ENCODE measurements around the gene SDF4. TPM values are rescaled to one million over a fixed set of nuclear protein-coding genes. Genes with fewer than 3 reads are reported as not detected.
A peak's percentile ranks its signal among the peaks of the same experiment; 100 is the strongest.

Gene SDF4
- total RNA-seq, 4 donors from 2014 or later: 57.5 to 87.6 (median 73.1) TPM

GRCh38 chr1:1179983-1180861 is 51.6 kb downstream of the SDF4 start:
- Histone ChIP-seq H3K9me3 (no peaks in the 10 kb centered on the region), H3K27me3 (peaks cover 64% of the 10 kb centered on the region), H3K4me1 (no peaks in the 10 kb centered on the region), H3K36me3 (no peaks in the 10 kb centered on the region), H3K27ac (no peak overlapping the region), H3K4me3 (no peak overlapping the region)
- 67% methylated on average over 3 of the region's 51 CpGs for WGBS
- DNase-seq (ENCODE audit: low spot score in 2 of 2): peak in 1 of 2 donors; percentile 59
- TF ChIP-seq POLR2AphosphoS5 (IDR thresholded peaks at IDR 0.05) (no peak), CTCF (IDR thresholded peaks at IDR 0.05) (no peak), EP300 (IDR thresholded peaks at IDR 0.05) (no peak), POLR2A (IDR thresholded peaks at IDR 0.05) (no peak)

GRCh38 chr1:1179346-1179982 is 52.3 kb downstream of the SDF4 start:
- no peak for TF ChIP-seq POLR2AphosphoS5 (IDR thresholded peaks at IDR 0.05)
- TF ChIP-seq CTCF (IDR thresholded peaks at IDR 0.05): no peak
- no peak for TF ChIP-seq POLR2A (IDR thresholded peaks at IDR 0.05)
- no peak for TF ChIP-seq EP300 (IDR thresholded peaks at IDR 0.05)
- Histone ChIP-seq H3K27me3 (peaks cover 65% of the 10 kb centered on the region), H3K4me1 (no peaks in the 10 kb centered on the region), H3K27ac (no peak overlapping the region), H3K9me3 (no peaks in the 10 kb centered on the region), H3K4me3 (no peak overlapping the region), H3K36me3 (no peaks in the 10 kb centered on the region)
- no peak for DNase-seq (ENCODE audit: low spot score in 2 of 2)
- WGBS: no CpG with 5 or more reads among the region's 25 CpGs

- Histone ChIP-seq H3K36me3 (no peaks in the 10 kb centered on the region), H3K4me1 (no peaks in the 10 kb centered on the region), H3K27ac (no peak overlapping the region), H3K27me3 (peaks cover 68% of the 10 kb centered on the region), H3K9me3 (no peaks in the 10 kb centered on the region), H3K4me3 (no peak overlapping the region)
- peak in 1 of 2 donors; percentile 62 for DNase-seq (ENCODE audit: low spot score in 2 of 2)
- TF ChIP-seq CTCF (IDR thresholded peaks at IDR 0.05) (no peak), POLR2A (IDR thresholded peaks at IDR 0.05) (no peak), EP300 (IDR thresholded peaks at IDR 0.05) (no peak)
- WGBS: no CpG with 5 or more reads among the region's 32 CpGs
These were observed 52.9 kb downstream of the SDF4 start for GRCh38 chr1:1178794-1179331.

GRCh38 chr1:1177452-1178206 is 54.2 kb downstream of the SDF4 start:
- DNase-seq (ENCODE audit: low spot score in 2 of 2): peak in 1 of 2 donors; percentile 55
- TF ChIP-seq CTCF (IDR thresholded peaks at IDR 0.05): no peak
- TF ChIP-seq POLR2AphosphoS5 (IDR thresholded peaks at IDR 0.05): no peak
- TF ChIP-seq EP300 (IDR thresholded peaks at IDR 0.05): no peak
- no peak for TF ChIP-seq POLR2A (IDR thresholded peaks at IDR 0.05)
- Histone ChIP-seq H3K4me1 (no peaks in the 10 kb centered on the region), H3K4me3 (no peak overlapping the region), H3K27me3 (peaks cover 78% of the 10 kb centered on the region), H3K36me3 (no peaks in the 10 kb centered on the region), H3K9me3 (no peaks in the 10 kb centered on the region), H3K27ac (no peak overlapping the region)
- 85% methylated on average over 19 of the region's 21 CpGs for WGBS

Data from suprapubic skin (tissue), 4 donors.